ENCODE measurements around the gene KIRREL3. TPM values are rescaled to one million over a fixed set of nuclear protein-coding genes. Genes with fewer than 3 reads are reported as not detected.

Gene KIRREL3
- total and polyA plus RNA-seq, 2 of the 8 experiments (the other 6 are each of a cell fraction or from before 2014, with no cell fraction given): 0.29 to 0.32 TPM

DNA sequence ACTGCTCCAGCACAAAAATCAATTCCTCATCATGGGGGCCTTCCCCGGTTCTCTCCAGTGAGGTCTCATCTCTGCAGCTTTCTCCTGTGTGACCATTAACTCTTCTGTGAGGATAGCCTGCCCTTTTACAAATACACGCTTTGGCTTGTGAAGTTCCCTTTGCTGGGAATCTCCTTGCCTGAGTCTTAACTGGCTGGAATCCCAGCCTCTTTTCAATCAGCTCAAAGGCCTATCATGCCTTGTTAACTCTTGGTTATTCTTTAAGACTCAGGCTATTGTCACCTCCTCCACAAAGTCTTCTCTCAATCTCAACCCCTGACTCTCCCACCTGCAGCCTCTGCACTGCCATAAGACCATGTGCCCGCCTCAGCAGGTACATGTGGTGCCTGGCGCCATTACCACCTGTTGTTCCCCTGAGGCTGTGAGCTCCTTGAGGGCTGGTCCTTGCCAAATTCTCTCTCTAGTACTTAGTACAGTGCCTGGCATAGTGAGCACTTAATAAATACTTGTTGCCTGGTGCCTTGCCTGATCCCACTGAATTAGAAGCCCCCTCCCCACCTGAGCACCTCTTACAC lies 516.9 kb downstream of the KIRREL3 start:
- Histone ChIP-seq H3K27me3 (replicated peaks in 1 of 4; ENCODE audit: control insufficient read depth in 3 of 4, extremely low read depth in 1 of 4, insufficient read depth in 3 of 4, low read length in 3 of 4) (no peaks in the 10 kb centered on the region), H2BK15ac (ENCODE audit: low read length) (no peak overlapping the region; the same call in 1 of the 2 replicates), H3K9me3 (ENCODE audit: insufficient read depth in 2 of 2, low read depth in 1 of 2, low read length in 1 of 2) (no peaks in the 10 kb centered on the region), H3K27ac (ENCODE audit: low read depth, low read length) (no peak overlapping the region), H3K79me1 (ENCODE audit: low read depth, low read length) (no peaks in the 10 kb centered on the region), H3K36me3 (ENCODE audit: control insufficient read depth in 2 of 4, insufficient read depth in 4 of 4, low read length in 3 of 4) (no peaks in the 10 kb centered on the region), H3K4me1 (replicated peaks in 1 of 4; ENCODE audit: control insufficient read depth in 3 of 4, insufficient read depth in 4 of 4, low read length in 3 of 4) (peaks cover 0 to 5% (median 3%) of the 10 kb centered on the region in 4 experiments; a peak in 6 of 7 replicates), H2BK12ac (ENCODE audit: low read depth, low read length) (no peak overlapping the region), H3K4me3 (ENCODE audit: extremely low read depth in 1 of 4, insufficient read depth in 2 of 4, low read depth in 3 of 4, low read length in 4 of 4) (no peak overlapping the region), H3K14ac (ENCODE audit: insufficient read length) (no peak overlapping the region), H4K91ac (replicated peaks; ENCODE audit: insufficient read length, low read length) (no peak overlapping the region), H4K8ac (ENCODE audit: extremely low read depth, insufficient read depth, low read length) (no peak overlapping the region), H4K5ac (ENCODE audit: insufficient read length, low read depth, low read length) (no peak overlapping the region), H2BK20ac (ENCODE audit: low read length) (no peak overlapping the region), H4K20me1 (replicated peaks in 1 of 2; ENCODE audit: control insufficient read depth in 1 of 2, insufficient read depth in 2 of 2, low read length in 2 of 2) (no peaks in the 10 kb centered on the region), H3K4me2 (ENCODE audit: insufficient read depth in 1 of 2, low read depth in 2 of 2, low read length in 2 of 2) (no peak overlapping the region), H2AK5ac (ENCODE audit: low read depth, low read length) (no peak overlapping the region), H3K9ac (replicated peaks in 1 of 4; ENCODE audit: extremely low read depth in 1 of 4, low read depth in 3 of 4, low read length in 3 of 4) (no peak overlapping the region), H3K18ac (ENCODE audit: extremely low read depth, low read length) (no peak overlapping the region), H3K56ac (replicated peaks; ENCODE audit: insufficient read length, low read depth, low read length) (no peak overlapping the region), H2BK120ac (replicated peaks; ENCODE audit: low read depth, low read length) (no peak overlapping the region), H3K23ac (ENCODE audit: insufficient read length) (no peak overlapping the region), H2AFZ (ENCODE audit: low read length) (no peak overlapping the region), H2BK5ac (ENCODE audit: low read depth, low read length) (no peak overlapping the region), H3K79me2 (ENCODE audit: control insufficient read depth in 1 of 2, insufficient read depth in 2 of 2, low read length in 2 of 2) (no peaks in the 10 kb centered on the region), H3K4ac (replicated peaks; ENCODE audit: insufficient read length, low read depth, low read length) (no peak overlapping the region), H3K23me2 (ENCODE audit: low read depth, low read length) (no peaks in the 10 kb centered on the region)
- ChIA-PET POLR2A (ENCODE audit: partially characterized antibody) (interaction anchor here (0.9 kb wide), 1 partner anchor 17 kb away, joined by 4 read pairs; no protein-coding TSS in a partner anchor), CTCF (ENCODE audit: partially characterized antibody) (interaction anchor here (0.7 to 3.6 kb wide), 9 partner anchors 9 to 173 kb away, joined by 3 to 21 read pairs (median 4); no protein-coding TSS in a partner anchor)
- DNase-seq (ENCODE audit: low read depth in 1 of 2, low spot score in 2 of 2) (no peak), FAIRE-seq (no peak)
- WGBS, 2 experiments (ENCODE audit: extremely low coverage in 1 of 2, insufficient coverage in 1 of 2, insufficient read length in 1 of 2, insufficient replicate concordance in 2 of 2, low coverage in 1 of 2, low lambda C conversion rate in 2 of 2, missing lambda C conversion rate in 1 of 2): 95% methylated on average over 4 of the region's 4 CpGs; no CpG with 5 or more reads in 1 of the 2 experiments
- TF ChIP-seq, protein P1, sequence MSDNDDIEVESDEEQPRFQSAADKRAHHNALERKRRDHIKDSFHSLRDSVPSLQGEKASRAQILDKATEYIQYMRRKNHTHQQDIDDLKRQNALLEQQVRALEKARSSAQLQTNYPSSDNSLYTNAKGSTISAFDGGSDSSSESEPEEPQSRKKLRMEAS (IDR thresholded peaks at IDR 0.05): peak; percentile 58
- TF ChIP-seq, protein P2, sequence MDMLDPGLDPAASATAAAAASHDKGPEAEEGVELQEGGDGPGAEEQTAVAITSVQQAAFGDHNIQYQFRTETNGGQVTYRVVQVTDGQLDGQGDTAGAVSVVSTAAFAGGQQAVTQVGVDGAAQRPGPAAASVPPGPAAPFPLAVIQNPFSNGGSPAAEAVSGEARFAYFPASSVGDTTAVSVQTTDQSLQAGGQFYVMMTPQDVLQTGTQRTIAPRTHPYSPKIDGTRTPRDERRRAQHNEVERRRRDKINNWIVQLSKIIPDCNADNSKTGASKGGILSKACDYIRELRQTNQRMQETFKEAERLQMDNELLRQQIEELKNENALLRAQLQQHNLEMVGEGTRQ (IDR thresholded peaks at IDR 0.05; ENCODE audit: low read length): no peak
- TF ChIP-seq MAFK (IDR thresholded peaks at IDR 0.05; ENCODE audit: low read depth, low read length) (no peak), CBX8 (IDR thresholded peaks at IDR 0.05; ENCODE audit: borderline replicate concordance, low read depth, low read length) (no peak)
- TF ChIP-seq, protein P3, sequence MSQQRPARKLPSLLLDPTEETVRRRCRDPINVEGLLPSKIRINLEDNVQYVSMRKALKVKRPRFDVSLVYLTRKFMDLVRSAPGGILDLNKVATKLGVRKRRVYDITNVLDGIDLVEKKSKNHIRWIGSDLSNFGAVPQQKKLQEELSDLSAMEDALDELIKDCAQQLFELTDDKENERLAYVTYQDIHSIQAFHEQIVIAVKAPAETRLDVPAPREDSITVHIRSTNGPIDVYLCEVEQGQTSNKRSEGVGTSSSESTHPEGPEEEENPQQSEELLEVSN (IDR thresholded peaks at IDR 0.05): 0 out of 2 replicates have a peak, but pooled peaks have one; percentile 38

All from H1 (cell line).